MCF 10A (cell line): ENCODE data around the gene SMG6. TPM values are rescaled to one million over a fixed set of nuclear protein-coding genes. Genes with fewer than 3 reads are reported as not detected.

Source experiments
- BruUV-seq: library from RNA; stranded (reverse); fragments of 400-500 nt; replicated peaks from 2 replicates; lab custom pipeline; 2021; lab: Mats Ljungman, UMichigan
- CTCF ChIA-PET: fragments of 300-600 bp; sonication (Branson Sonifier 250); formaldehyde crosslinking; extraction: SDS; loops from one replicate; lab custom pipeline; 2021; ENCODE audit warnings: antibody characterized with exemption, inconsistent platforms; lab: Yijun Ruan, JAX
- POLR2A ChIA-PET: fragments of 300-600, 350-650 bp; sonication (Branson Sonifier 250); formaldehyde crosslinking; extraction: SDS; loops from one replicate; lab custom pipeline; 2020; ENCODE audit warnings: antibody characterized with exemption, inconsistent platforms; lab: Yijun Ruan, JAX
- DNase-seq: peaks from one replicate; pipeline ENCODE4 v3.0.0-alpha.2; 2018; ENCODE audit not compliant: unreplicated experiment
- H3K27ac Mint-ChIP-seq: one replicate; pipeline ENCODE4 v1.8.0; 2022; ENCODE audit warnings: mild to moderate bottlenecking, low read depth, mixed read lengths; ENCODE audit not compliant: unreplicated experiment
- H3K27me3 Mint-ChIP-seq: one replicate; pipeline ENCODE4 v1.8.0; 2022; ENCODE audit warnings: mixed read lengths; ENCODE audit not compliant: insufficient read depth, unreplicated experiment
- H3K36me3 Mint-ChIP-seq: one replicate; pipeline ENCODE4 v1.8.0; 2022; ENCODE audit warnings: mild to moderate bottlenecking, moderate library complexity, mixed read lengths; ENCODE audit not compliant: insufficient read depth, unreplicated experiment
- H3K4me1 Mint-ChIP-seq: one replicate; pipeline ENCODE4 v1.8.0; 2022; ENCODE audit warnings: mixed read lengths; ENCODE audit not compliant: insufficient read depth, unreplicated experiment
- H3K4me3 Mint-ChIP-seq: one replicate; pipeline ENCODE4 v1.8.0; 2022; ENCODE audit warnings: mild to moderate bottlenecking, moderate library complexity, mixed read lengths; ENCODE audit not compliant: unreplicated experiment
- H3K9me3 Mint-ChIP-seq: one replicate; pipeline ENCODE4 v1.8.0; 2022; ENCODE audit warnings: mixed read lengths; ENCODE audit not compliant: unreplicated experiment
- intact Hi-C: fragments of 100-400 bp; cut with micrococcal nuclease; formaldehyde crosslinking; loops from 2 replicates; pipeline ENCODE4 v1.14.1; 2022
- total RNA-seq: library from RNA; stranded (reverse); gene quantifications from 2 replicates; pipeline ENCODE4 v1.2.3, GENCODE V29; 2022
- TF ChIP-seq, protein P1 (sequence below): fragments of 200-600 bp; IDR thresholded peaks from one replicate; pipeline ENCODE4 v1.8.0; 2022; ENCODE audit warnings: antibody characterized with exemption, mild to moderate bottlenecking; ENCODE audit not compliant: unreplicated experiment

The SMG6 gene
- total RNA-seq, 1 experiment from 2014 or later = 17.0 TPM

DNA sequence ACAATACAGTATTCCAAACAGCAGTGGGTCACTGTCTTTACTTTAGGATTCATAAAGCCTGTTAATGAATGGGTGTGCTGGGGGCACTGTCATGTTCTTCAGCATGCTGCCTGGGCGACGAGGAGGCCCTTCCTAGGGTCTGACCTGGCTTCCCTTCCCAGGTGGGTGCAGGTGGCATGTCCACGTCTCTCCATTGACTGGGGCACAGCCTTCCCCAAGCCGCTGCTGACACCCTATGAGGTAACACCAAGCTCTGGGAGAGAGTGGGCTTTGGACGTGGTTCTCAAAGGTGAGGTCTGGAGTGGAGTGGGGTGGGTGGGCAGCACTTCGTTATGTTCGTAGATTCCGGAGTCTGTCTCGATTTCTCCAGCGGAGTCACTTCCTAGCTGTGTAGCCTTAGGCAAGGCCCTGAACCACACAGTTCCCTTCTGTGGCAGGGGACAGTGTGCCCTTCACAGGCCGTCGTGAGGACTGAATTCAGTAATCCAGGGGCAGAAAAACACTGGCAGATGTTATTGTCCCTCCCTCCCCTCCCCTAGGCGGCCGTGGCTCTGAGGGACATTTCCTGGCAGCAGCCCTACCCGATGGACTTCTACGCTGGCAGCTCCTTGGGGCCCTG lies 262.5 kb downstream of the SMG6 start:
- TF ChIP-seq, protein P1, sequence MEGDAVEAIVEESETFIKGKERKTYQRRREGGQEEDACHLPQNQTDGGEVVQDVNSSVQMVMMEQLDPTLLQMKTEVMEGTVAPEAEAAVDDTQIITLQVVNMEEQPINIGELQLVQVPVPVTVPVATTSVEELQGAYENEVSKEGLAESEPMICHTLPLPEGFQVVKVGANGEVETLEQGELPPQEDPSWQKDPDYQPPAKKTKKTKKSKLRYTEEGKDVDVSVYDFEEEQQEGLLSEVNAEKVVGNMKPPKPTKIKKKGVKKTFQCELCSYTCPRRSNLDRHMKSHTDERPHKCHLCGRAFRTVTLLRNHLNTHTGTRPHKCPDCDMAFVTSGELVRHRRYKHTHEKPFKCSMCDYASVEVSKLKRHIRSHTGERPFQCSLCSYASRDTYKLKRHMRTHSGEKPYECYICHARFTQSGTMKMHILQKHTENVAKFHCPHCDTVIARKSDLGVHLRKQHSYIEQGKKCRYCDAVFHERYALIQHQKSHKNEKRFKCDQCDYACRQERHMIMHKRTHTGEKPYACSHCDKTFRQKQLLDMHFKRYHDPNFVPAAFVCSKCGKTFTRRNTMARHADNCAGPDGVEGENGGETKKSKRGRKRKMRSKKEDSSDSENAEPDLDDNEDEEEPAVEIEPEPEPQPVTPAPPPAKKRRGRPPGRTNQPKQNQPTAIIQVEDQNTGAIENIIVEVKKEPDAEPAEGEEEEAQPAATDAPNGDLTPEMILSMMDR = no peak
- no TSS peak for BruUV-seq
- Mint-ChIP-seq H3K36me3 (peaks cover 57% of the 10 kb centered on the region), H3K27me3 (no peaks in the 10 kb centered on the region), H3K27ac (no peak overlapping the region), H3K4me3 (peak overlapping the region; percentile 99), H3K4me1 (peaks cover 15% of the 10 kb centered on the region), H3K9me3 (no peaks in the 10 kb centered on the region)
- intact Hi-C loops = no loop called here
- ChIA-PET CTCF (interaction anchor here (0.6 to 2.6 kb wide), 8 partner anchors 16 to 376 kb away, joined by 3 to 17 read pairs (median 3); partner anchors contain the start of gene RTN4RL1), POLR2A (interaction anchor here (0.5 to 2.2 kb wide), 7 partner anchors 9 to 366 kb away, joined by 3 to 10 read pairs (median 6); partner anchors contain the start of genes RTN4RL1 and TSR1)
- no peak for DNase-seq

- Mint-ChIP-seq H3K4me3 (no peak overlapping the region), H3K4me1 (peaks cover 15% of the 10 kb centered on the region), H3K27me3 (no peaks in the 10 kb centered on the region), H3K9me3 (no peaks in the 10 kb centered on the region), H3K27ac (no peak overlapping the region), H3K36me3 (peaks cover 57% of the 10 kb centered on the region)
- DNase-seq = no peak
- TF ChIP-seq, protein P1 = no peak
- POLR2A ChIA-PET = interaction anchor here (0.7 to 1.4 kb wide), 3 partner anchors 8 to 70 kb away, joined by 3 to 10 read pairs (median 3); no protein-coding TSS in a partner anchor
- intact Hi-C loops = no loop called here
- CTCF ChIA-PET = interaction anchor here (0.6 to 2.6 kb wide), 4 partner anchors 15 to 287 kb away, joined by 3 to 17 read pairs (median 6); partner anchors contain the start of gene RTN4RL1
- BruUV-seq = no TSS peak
These were observed 263.3 kb downstream of the SMG6 start for GRCh38 chr17:2040219-2040827.

DNA sequence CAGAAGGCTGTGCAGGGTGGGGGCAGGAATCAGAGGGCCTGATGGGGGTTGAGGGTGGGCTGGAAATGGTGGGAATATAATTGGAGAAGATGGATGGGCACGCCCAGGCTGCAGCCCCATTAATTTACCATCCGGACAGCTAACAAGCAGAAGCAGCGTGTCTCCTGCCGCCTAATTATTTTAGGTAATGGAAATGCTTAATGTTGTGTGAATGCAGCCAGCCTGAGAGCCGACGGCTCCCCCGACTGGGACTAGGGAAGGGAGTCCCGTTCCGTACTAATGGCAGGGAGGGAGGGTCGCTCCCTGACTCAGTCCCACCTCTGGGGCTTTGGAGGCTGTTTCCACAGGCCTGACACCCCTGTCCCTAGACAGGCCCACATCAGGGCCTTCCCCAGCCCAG lies 266.4 kb downstream of the SMG6 start:
- peaks cover 35% of the 10 kb centered on the region for H3K36me3 Mint-ChIP-seq
- no peaks in the 10 kb centered on the region for H3K4me1 Mint-ChIP-seq
- CTCF ChIA-PET = interaction anchor here (1.1 to 1.8 kb wide), 3 partner anchors 10 to 207 kb away, joined by 3 to 7 read pairs (median 4); no protein-coding TSS in a partner anchor
- no peak overlapping the region for H3K4me3 Mint-ChIP-seq
- intact Hi-C loops = no loop called here
- DNase-seq = no peak
- H3K9me3 Mint-ChIP-seq = no peaks in the 10 kb centered on the region
- no peak overlapping the region for H3K27ac Mint-ChIP-seq
- TF ChIP-seq, protein P1 = no peak
- no TSS peak for BruUV-seq
- H3K27me3 Mint-ChIP-seq = no peaks in the 10 kb centered on the region
- POLR2A ChIA-PET = interaction anchor here (0.5 kb wide), 1 partner anchor 131 kb away, joined by 3 read pairs; no protein-coding TSS in a partner anchor
